ENCODE measurements around the gene DHX35.
A peak's percentile ranks its signal among the peaks of the same experiment; 100 is the strongest.

DHX35 gene

DNA sequence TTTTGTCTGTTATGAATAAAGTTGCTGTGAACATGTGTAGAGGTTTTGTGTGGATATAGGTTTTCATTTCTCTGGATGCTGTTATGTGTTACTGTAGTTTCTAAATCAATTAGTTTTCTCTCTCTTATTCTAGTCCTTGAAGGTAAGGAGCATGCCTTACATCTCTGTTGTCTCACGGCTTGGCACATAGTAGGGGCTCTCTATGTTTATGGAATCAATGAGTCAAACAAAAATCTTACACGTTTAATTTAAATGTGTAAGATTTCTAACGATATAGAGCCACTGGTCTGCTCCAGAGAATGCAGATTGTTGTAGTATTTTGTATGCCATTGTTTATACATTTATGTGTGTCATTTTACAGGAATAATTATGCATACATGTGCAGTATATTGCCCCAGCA lies 15.3 kb upstream of the DHX35 start:
- no peaks in the 10 kb centered on the region for H3K9me3 Mint-ChIP-seq
- H3K36me3 Mint-ChIP-seq (ENCODE audit: low read depth): peaks cover 66% of the 10 kb centered on the region
- no peaks in the 10 kb centered on the region for H3K27me3 Mint-ChIP-seq (ENCODE audit: low read depth, poor library complexity)
- no peaks in the 10 kb centered on the region for H3K4me1 Mint-ChIP-seq
- no peak overlapping the region for H3K4me3 Mint-ChIP-seq
- TF ChIP-seq CTCF (IDR thresholded peaks at IDR 0.05): no peak
- no peak for DNase-seq
- no peak overlapping the region for H3K27ac Mint-ChIP-seq

GRCh38 chr20:38947931-38948362 lies 14.2 kb upstream of the DHX35 start:
- Mint-ChIP-seq H3K9me3 (no peaks in the 10 kb centered on the region), H3K27ac (no peak overlapping the region), H3K36me3 (ENCODE audit: low read depth) (peaks cover 66% of the 10 kb centered on the region), H3K27me3 (ENCODE audit: low read depth, poor library complexity) (no peaks in the 10 kb centered on the region), H3K4me1 (no peaks in the 10 kb centered on the region), H3K4me3 (no peak overlapping the region)
- TF ChIP-seq CTCF (IDR thresholded peaks at IDR 0.05): no peak
- DNase-seq: no peak

DNA sequence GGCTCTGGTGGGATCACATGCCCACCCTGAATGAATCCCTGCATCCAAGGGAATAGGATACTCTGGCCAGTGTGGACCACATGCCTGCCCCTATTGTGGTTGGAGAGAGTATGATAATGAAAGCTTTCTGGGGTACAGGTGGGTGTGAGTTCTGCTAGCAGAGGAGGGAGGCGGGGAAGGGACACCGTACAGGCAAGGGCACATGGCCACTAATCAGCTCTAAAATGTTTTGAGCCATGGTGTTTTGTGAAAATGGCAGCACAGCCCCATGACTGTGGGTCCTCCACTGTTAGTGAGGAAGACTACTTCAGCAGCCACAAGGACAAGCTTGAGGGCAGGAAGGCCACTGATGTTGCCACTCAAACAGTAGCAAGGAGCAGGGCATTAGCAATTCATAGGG lies 11.9 kb upstream of the DHX35 start:
- Mint-ChIP-seq H3K4me1 (no peaks in the 10 kb centered on the region), H3K27me3 (ENCODE audit: low read depth, poor library complexity) (no peaks in the 10 kb centered on the region), H3K9me3 (no peaks in the 10 kb centered on the region), H3K27ac (peak overlapping the region; percentile 83), H3K4me3 (no peak overlapping the region), H3K36me3 (ENCODE audit: low read depth) (peaks cover 77% of the 10 kb centered on the region)
- no peak for TF ChIP-seq CTCF (IDR thresholded peaks at IDR 0.05)
- no peak for DNase-seq

GRCh38 chr20:38951611-38952010 lies 10.5 kb upstream of the DHX35 start:
- H3K36me3 Mint-ChIP-seq (ENCODE audit: low read depth): peaks cover 72% of the 10 kb centered on the region
- H3K4me1 Mint-ChIP-seq: no peaks in the 10 kb centered on the region
- TF ChIP-seq CTCF (IDR thresholded peaks at IDR 0.05): no peak
- no peak overlapping the region for H3K27ac Mint-ChIP-seq
- no peak for DNase-seq
- H3K27me3 Mint-ChIP-seq (ENCODE audit: low read depth, poor library complexity): peaks cover 3% of the 10 kb centered on the region
- no peaks in the 10 kb centered on the region for H3K9me3 Mint-ChIP-seq
- no peak overlapping the region for H3K4me3 Mint-ChIP-seq

- H3K36me3 Mint-ChIP-seq (ENCODE audit: low read depth): peaks cover 67% of the 10 kb centered on the region
- peaks cover 3% of the 10 kb centered on the region for H3K27me3 Mint-ChIP-seq (ENCODE audit: low read depth, poor library complexity)
- no peak for TF ChIP-seq CTCF (IDR thresholded peaks at IDR 0.05)
- H3K4me3 Mint-ChIP-seq: no peak overlapping the region
- no peaks in the 10 kb centered on the region for H3K4me1 Mint-ChIP-seq
- H3K9me3 Mint-ChIP-seq: no peaks in the 10 kb centered on the region
- H3K27ac Mint-ChIP-seq: no peak overlapping the region
- DNase-seq: no peak
Measured at GRCh38 chr20:38952153-38952552, 10.0 kb upstream of the DHX35 start.

DNA sequence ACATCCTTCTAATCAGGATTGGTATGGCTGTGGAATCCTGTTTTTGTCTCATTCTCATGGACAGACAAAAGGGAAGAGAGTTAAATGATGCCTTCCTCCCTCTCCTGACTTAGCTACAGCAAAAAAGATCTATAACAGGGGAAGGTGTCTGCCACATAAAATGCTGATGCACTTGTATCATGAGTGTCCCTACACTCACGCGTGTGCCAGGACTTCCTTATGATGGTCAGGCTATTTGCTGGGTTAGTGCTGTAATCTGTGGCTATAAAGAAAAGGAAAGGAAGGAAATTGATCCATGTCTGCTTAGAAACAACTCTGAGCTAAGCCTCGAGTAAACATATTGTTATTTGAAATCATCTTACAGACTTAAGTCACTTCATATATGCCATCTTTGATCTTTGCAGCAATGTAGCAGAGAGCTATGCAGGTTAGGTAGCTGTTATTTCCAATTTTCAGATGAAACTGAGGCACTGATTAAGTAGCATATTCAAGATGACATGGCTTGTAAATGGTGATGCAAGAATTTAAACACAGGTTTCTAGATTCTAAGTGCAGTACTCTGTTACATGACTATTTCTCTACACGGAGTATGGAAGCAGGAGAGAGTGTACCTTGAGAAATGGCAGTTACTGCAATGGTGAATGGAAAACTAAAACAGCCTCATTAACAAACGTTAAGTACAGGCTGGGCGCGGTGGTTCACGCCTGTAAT lies 8.4 kb upstream of the DHX35 start:
- Mint-ChIP-seq H3K4me3 (no peak overlapping the region), H3K36me3 (ENCODE audit: low read depth) (peaks cover 51% of the 10 kb centered on the region), H3K4me1 (no peaks in the 10 kb centered on the region), H3K9me3 (no peaks in the 10 kb centered on the region), H3K27ac (no peak overlapping the region), H3K27me3 (ENCODE audit: low read depth, poor library complexity) (peaks cover 3% of the 10 kb centered on the region)
- DNase-seq: no peak
- no peak for TF ChIP-seq CTCF (IDR thresholded peaks at IDR 0.05)
